Measurements from ENCODE around the gene CCL13.

CCL13 gene

DNA sequence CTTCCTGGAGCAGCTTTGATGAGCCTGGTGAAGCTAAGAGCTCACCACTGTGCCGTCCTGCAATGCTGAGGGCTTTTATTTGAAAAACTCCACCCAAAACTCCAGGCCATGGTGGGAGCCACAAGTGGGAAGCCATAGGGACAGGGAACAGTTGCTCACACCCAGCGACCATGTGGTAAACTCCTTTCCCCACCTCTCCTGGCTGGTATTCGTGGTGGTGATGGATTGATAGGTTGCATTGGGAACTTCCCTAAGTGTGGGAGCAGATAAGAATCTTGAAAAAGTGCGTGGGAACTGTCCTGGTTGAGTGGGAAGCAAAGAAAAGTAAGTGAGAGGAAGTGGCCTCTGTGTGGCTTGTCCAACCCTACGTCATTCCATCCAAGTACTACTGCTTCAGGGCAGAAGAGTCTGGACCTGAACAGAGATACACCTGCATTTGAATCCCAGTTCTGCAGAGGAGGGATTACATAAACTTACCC lies 6.9 kb downstream of the CCL13 start, which contains the start of gene CCL1:
Gene CCL1, minus strand, starts transcription at position 51 of the 479 bp plus-strand sequence. CDS start 72 bp downstream, outside the sequence.
- DNase-seq (ENCODE audit: low read depth): no peak

DNA sequence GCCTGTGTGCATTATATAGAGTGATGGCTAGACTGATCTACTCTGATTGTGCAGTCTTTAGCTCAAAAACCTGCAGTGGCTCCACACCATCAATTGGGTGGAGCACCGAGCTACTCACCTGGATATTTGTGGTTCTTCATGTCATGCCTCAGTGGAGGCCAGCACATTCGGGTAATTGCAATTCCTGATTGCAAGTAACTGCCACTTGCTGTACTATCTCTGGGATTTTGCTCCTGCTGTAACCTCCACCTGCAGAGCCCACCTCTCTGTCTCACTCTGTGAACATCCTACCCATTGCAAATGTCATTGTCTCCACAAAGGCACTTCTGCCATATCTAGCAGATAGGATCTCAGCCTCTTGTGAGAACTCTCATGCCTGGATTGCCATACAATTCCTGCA lies 8.5 kb downstream of the CCL13 start:
- DNase-seq (ENCODE audit: low read depth): no peak

DNA sequence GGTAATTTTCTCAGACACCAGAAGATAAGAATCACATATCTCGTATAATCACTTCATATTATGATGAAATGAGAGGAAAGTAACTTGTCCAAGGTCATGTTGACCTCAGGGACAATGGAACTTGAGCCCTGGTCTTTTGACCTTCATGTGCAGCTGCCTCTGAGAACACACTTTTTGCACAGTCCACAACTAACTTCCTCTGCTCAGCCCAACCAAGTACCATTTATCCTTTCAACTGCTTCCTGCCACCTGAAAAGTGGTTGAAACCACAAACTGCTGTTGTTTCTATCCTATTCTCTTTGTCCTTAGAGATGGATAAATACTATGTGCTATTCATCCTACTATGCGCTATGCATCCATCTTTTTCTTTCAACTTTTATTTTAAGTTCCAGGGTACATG lies 9.1 kb downstream of the CCL13 start:
- no peak for DNase-seq (ENCODE audit: low read depth)

DNA sequence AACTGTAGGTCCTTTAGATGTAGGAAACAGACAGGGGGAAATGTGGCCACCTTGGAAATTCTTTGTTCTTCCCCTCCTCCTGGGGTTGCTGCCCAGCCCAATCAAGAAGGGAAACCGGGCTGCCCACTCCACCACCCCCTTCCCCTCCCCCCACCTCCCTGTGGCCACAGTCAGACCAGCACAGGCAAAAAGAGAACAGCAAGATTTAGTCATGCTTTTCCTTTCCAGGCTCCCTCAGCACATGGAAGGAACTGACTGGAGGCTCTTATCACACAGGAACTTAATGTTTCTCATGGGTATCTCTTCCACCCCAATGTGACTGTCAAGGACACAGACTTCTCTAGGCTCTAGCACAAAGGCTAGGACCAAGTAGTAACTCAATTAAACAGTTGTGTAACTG lies 9.7 kb downstream of the CCL13 start:
- no peak for DNase-seq (ENCODE audit: low read depth)

DNA sequence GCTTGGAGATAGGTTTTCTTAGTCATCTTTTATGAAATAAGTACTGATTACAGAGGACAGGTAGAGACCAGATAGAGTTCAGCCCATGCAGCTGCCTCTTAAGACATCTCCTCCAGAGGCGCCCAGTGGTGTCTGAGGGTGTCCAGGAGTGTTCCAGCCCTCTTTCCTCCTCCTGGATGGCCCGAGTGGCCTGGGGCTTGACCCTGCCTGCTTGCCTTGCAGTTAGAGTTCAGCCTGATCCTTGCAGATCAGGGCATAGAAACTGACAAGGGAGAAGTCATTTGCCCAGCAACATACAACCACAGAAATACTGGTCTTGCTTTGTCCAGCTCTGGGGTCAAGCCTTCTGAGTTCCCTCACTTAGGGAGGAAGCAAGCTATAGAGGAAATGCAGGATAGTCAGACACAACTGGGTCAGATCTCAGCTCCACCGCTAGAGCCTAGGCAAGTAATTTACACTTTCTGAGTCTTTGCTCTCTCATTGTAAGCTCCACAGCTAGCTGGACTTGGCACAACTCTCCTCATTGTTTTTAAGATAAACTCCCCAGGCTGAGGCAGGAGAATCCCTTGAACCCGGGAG lies 10.3 kb downstream of the CCL13 start:
- DNase-seq (ENCODE audit: low read depth): no peak

DNA sequence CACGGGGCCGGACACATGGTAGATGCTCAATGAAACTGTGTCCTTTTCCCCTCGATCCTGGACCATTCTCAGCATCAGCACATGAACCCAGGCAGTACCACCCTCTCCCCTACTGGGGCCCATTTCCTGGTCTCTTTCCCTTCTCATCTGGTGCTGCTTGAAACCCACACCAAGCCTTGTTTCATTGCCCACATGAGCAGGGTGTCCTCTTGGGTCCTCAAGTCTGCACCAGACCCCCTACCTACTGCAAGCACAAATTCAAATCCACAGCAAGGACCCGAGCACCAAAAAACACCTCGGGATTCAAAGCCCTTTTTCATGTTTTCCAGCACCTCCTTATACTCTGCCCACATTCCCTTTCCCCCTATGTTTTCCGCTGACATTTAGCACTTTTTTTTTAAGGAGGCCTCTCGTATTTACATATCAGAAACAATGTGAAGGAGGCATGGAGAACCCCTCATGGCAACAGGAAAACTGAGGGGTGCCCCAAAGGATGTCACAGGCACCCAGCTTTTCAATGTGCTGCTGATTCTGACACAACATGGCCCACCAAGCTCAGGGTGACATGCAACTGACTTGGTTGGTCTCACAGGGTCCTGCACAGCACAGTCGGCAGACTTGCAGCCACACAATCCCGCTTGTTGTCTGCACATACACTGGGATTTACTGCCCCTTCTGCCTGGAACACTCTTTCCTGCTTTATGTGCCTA lies 11.4 kb downstream of the CCL13 start:
- no peak for DNase-seq (ENCODE audit: low read depth)

DNA sequence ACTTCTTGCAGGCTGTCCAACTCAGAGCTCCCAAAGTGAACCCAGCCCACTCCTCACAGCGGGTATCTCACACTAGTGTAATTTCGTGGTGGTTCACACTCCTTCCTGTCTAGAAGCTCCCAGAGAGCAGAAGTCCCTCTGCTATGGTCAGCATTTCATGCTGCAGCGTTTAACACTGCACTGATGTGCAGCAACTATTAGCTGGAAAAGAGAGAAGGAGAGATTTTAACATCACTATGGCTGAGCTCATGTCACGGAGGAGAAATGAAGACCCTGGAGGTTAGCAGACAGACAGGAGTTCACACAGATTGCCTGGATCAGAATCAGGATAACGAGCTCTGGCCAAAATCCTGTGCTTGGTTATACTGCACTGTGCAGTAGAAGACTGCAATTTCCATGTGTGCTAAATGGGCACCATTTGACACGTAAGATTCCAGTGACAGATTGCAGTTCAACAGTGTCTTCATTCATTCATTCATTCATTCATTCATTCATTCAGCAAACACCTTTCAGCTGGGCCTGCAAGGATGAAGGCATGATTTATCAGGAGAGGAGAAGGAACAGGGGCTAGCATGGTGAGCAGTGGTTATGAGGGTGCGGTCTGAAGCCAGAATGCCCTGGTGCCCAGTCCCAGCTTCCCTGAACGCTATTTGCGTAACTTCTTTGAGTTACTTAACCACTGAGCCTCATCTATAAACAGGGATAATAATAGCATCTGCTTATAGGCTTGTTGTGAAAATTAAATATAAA lies 12.1 kb downstream of the CCL13 start:
- no peak for DNase-seq (ENCODE audit: low read depth)

DNA sequence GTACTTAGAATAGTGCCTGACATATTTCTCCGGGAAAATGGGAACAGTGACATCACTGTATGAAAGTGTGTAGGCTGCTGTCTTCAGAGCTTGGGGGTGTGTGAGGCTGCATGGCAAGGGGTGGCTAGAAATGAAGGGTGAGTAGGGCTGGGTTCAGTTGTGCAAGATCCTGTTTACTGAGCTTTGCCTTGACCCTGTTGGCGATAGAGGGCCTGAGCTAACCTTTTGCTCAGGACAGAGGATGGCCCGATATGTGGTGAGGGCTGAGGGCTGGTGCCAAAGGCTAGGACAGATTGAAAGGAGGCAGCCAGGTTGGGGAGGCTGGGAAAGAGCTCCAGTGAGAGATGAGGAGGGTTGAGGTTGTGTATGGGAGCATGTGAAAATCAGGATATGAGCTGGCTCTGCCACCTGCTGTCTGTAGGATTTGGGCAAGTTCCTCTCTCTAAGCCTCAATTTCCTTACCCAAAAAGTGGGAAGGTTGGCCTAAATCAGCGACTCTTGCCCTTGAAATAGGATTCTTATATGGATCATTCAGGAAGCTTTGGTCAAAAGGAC lies 12.7 kb downstream of the CCL13 start:
- no peak for DNase-seq (ENCODE audit: low read depth)

DNA sequence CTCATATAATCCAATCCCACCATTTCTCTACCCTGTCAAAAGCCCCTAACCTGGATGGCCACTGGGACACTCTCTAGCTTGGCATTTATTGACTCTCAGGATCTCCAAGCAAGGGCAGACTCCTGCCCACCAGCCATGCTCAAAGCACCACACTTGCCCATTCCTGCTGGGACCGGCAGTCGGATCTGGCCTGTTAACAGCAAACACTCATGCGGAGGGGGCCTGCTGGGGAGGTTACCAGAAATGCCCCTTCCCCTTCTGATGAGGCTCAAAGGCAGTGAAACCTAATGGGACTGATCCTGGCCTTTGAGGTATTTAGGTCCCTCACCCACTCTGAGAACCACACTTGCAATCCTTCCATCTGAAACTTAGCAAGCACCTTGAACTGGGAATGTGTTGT lies 13.3 kb downstream of the CCL13 start:
- no peak for DNase-seq (ENCODE audit: low read depth)

DNA sequence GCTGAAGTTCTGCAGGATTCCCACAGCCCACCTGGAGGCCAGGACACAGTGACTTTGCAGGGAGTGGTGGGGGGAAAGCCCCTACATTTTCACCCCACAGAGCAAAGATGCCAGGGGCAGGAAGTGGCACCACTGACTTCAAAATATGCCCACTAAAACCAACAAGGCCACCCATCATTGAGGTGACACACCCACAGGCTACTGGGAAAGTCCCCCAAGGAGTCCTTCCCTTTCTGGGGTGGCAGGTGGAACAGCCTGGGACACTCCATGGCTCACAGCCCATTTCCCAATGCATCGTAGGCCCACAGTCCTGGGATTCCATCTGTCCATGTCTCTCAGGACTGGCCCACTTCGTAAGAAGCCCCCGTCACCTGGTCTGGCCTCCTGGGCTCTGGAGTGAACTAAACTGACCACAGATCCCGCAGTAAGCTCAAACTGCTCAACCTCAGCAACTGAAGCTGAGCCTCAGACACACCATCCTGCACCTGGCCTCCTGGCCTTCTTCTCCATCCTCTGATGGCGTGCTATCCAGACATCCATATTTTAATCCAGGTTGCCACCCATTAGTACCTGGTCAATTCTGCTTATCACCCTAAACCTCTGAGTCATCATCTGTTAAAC lies 14.2 kb downstream of the CCL13 start:
- DNase-seq (ENCODE audit: low read depth): no peak

DNA sequence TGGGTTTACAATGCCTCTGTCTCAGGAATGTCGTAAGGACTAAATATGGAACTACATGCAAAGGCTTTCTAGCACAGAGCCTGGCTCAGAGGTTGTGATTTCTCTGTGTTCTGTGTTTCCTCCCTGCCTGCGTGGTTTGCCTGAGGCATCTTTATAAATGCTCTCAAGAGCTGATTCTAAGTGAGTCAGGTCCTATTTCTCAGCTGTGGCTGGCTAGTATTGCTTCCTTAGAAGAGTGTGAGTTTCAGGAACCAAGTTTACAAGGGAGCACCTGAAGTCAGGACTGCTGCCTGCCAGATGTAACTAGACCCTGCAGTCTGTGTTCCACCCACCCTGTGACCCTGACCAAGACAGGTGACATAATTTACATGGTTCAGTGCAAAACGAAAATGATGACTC lies 14.7 kb downstream of the CCL13 start:
- DNase-seq (ENCODE audit: low read depth): peak; percentile 14

DNA sequence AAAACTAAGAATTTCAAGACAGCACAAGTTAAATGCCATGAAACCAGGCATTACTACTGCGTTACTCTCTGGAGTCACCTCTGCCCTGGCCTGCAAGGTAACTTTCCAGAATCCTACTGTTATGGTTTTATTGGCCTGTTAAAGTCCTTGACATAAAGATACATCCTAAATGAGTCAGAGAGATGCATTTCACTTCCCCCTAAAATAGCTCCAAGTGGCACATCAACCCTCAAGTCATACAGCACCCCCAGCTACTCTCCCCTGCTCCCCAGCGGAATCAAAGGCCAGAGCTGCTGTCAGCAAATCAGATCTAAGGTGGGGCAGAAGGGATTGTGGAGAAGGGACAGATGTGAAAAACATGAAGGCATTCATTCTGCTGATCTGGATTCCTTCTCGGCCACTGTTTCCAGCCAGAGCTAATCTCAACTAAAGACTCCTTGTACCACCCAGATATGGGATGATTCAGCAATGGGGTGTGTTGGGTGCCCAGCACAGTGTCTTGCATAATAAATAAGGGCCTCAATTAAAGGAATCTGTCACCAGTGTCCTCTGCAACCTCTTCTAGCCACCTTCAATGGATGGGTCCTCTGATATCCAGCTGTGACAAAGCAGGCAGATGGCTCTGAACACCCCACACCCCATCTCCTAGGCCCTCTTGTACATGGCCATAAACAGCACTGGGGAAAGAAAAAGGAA lies 15.3 kb downstream of the CCL13 start:
- DNase-seq (ENCODE audit: low read depth): no peak

DNA sequence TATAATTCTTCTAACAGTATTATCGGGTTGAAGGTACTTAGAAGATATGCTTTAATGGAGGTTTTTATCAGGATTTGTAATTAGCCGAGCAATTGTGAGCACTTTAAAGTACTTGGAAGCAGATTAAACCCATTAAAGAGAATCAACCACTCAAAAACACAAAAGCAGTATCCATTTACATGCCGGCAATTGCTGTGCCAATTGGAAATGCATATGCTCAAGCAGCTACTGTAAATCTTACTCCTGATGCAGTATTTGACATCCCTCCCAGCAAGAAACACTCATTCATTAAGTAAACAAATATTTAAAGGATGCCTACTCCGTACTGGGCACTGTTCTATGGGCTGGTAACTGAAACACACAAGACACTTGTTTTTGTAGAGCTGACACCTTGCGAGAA lies 18.2 kb downstream of the CCL13 start:
- no peak for DNase-seq (ENCODE audit: low read depth)

DNA sequence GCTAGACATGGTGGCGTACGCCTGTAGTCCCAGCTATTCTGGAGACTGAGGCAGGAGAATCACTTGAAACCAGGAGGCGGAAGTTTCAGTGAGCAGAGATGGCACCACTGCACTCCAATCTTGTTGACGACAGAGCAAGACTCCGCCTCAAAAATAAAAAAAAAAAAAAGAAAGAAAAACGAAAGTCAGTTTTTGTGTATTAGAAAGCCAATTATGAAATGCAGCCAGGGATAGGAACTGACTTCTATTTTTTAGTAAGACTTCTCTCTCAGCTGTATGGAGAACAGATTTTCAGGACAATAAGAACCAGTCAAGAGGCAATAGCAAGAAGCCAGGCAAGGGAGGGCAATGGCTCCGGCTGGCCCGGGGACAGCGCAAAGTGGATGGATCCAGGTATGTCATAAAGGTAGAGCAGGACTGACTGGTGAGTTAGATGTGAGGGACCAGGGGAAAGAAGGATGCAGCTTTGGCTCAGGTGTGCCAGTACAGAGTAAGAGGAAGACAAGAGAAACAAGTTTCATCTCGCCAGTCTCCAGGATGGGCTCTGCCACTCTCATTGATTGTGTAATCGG lies 19.2 kb downstream of the CCL13 start:
- no peak for DNase-seq (ENCODE audit: low read depth)

DNA sequence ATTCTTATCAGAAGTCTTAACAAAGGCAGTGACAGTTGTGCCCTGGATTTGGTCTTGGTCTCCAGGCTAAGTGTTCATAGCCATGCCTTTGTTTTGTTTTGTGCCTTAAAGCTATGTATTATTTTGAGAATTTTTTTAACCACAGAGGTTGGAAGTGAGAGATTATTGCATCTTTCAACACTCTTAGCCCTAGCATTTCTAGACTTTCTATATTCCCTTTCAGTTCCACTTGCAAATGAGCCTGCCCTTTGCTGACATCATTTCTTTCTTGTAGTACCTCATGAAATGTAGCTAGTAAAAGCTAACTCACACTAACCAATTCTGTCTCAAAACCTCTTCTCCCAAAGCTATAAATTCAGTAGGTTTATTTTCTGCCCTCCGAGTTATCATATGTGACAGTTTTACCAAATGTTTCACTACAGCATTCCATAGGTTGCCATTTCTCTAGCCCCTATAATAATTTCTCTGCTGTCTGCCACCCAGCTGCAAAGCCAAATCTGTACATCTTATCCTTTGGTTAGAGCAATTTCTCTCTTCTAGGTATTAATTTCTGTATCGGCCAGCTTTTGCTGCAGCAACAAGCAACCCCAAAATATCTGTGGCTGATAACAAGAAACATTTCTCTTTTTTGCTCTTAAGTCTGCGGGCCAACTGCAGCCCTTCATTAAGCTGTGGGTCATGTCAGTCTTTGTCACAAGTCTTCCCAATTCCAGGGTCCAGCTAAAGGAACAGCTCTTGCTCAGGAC lies 21.0 kb downstream of the CCL13 start:
- DNase-seq (ENCODE audit: low read depth): no peak

DNA sequence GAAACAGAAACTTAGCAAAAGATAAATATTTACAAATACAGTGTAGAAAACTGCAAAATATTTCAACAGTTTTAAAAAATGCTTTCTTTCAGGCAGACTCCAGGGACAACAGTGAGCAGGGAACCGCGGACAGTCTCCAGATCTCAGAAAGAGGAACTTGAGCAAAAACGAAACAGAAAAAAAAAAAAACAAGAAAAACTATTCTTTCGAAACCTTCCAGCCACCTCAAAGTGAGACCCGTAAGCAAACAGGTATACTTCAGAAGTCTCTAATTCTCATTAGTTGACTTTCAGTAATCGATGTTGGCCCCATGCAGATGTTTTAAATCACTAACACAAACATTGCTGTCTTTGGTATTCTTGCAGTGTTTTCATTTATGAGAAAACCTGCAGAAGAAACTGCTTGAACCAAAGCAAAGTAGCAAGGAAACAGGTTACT lies 22.4 kb downstream of the CCL13 start:
- DNase-seq (ENCODE audit: low read depth): peak; percentile 17

DNA sequence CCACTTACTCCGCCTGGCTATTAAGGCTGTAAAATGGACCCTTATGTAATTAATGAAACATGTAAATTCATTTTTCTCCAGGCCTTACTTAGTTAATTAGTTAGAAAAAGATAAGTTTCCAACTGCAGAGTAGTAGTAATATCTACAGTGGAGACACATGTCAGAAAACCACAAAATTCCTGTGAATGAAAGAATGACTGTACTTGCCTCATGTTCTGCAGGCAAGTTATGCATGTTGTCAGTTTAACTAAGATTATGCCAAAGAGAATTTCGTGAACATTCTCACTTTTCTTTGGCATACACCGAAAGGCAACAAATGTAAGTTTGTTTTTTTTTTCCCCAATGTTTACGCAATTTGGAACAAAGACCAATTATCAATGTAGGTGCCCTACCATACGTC lies 23.6 kb downstream of the CCL13 start:
- DNase-seq (ENCODE audit: low read depth): peak; percentile 43

DNA sequence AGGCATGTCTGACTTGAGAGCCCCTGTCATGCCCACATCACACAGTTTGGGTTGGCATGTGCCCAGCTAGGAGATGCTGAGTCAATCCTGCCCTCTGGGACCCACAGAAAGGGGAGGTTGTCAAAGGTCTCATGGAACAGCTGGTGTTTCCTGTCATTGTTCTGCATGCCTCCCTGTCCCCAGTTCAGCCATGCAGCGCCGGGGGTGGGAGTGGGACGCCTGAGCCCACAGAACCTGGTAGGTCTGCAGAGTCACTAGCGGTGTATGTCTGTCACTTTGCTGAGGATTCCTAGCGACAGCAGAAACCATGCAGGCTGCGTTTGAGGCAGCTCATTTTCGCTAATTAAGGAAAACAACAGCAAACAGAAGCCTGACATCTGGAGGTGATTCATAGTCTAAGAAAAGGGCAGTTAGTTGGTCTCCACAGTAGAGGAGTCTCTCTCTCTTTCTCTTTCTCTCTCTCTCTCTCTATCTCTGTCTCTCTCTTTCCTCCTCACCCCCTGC lies 26.4 kb downstream of the CCL13 start:
- DNase-seq (ENCODE audit: low read depth): no peak

DNA sequence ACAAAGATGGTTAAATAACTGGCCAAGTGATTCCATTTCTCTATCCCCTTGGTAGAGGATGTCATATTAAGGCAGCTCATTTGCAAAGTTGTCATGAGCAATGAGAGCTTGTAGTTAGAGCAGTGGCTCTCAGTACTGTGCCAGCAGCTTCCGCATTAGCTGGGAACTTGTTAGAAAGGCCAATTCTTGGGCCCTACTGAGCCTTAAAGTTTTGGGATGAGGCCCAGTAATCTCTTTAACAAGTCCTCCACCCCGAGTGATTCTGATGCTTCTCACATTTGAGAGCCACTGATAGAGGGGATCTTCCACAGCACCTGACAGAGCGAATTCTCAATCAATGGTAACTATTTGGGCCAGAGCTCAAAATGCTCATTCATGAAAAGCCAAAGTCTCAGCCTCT lies 26.9 kb downstream of the CCL13 start:
- no peak for DNase-seq (ENCODE audit: low read depth)

DNA sequence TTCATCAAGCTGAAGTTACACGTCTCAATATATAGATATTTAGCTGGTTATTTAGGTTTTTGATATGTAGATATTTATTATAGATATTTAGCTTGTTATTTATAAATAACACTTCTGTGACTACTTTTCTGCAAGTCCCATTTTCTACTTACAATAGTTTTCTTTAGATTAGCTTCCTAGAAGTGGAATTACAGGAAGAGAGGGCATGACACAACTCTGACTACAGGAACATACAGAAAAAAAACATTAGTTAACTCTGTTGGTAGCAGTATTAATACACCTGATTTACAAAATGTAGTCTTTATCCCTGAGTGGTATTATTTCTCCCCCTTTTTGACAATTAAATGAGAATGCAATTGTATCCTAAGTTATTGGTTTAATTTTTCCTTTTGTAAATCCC lies 28.0 kb downstream of the CCL13 start:
- no peak for DNase-seq (ENCODE audit: low read depth)
